ENCODE data around the gene ZNF335.

ZNF335 gene

GRCh38 chr20:45952861-45953260 is 19.1 kb downstream of the ZNF335 start:
- no peak for DNase-seq (ENCODE audit: low read depth)

DNA sequence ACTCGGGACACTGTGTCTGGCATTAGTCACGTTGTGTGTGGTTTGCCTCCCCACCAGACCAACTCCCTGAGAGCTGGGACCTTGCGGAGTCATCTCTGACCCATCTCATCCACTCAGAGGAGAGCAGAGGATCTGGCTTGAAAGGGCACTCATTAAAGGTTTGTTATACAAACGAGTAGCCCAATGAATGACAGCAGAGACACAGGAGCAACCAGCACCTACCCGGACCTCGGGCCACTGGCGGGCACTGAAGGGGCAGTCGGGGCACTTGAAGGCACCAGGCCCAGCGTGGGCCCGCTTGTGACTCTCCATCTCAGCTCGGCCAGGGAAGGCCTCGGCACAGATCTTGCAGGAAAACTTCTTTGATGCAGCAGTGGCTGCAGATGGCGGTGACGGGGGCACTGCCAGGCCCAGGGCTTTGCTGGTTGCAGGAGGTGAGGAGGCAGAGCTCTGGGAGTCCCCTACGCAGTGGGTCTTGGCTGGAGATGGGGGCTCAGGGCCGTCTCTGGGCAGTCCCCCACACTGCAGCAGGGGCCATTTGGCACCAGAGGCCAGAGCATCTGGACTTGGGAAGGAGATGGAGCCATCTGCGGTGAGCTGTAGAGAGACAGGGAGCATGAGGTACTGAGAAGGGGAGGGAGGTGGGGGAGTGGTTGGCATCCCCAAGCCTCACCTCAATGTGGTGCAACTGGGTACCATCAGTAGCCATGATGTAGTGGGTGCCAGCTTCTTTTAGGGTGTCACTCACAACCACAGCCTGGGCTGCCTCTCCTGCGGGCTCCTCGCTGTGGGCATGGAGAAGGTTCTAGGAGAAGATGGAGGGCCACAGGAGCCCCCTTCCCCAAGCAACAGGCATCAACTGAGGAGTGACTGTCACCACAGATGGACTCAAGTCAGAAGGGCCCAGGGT is 19.8 kb downstream of the ZNF335 start:
- no peak for DNase-seq (ENCODE audit: low read depth)

- no peak for DNase-seq (ENCODE audit: low read depth)
Measured at GRCh38 chr20:45950330-45950646, 21.7 kb downstream of the ZNF335 start.

DNA sequence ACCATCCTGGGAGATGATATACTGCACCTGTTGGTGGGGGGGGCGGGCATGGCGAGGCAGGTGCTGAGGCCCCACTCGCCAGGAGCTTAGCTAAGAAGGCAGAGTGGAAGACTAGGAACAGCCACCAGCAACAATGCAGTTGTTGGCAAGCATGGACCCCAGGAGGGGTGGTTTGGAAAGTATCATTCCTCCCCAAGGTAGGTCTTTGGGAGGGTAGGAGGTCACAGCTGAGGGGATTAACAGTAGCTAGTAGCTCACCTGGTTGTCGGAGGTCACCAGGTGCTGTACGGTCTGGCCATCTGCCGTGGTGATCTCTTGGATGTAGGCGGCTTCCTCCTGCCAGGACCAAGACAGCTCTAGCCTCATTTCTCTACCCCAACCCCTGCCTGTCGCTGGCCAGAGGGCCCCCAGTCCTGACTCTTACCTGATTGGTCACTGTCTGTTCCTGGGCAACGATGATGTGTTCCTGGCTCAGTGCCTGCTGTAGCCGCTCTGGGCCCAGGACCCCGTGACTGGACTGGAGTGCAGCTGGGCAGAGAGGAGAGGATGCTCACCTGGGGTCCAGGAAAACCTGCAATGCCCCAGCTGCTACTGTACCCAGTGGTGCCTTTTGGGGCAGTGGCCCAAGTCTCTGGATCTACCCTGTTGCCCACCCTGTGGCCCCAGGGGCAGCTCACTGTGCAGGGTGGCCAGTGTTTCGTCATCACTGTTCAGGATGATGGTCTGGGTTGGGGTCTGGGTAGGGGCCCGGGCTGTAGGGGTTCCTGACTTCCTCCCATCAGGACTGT is 22.3 kb downstream of the ZNF335 start:
- no peak for DNase-seq (ENCODE audit: low read depth)

DNA sequence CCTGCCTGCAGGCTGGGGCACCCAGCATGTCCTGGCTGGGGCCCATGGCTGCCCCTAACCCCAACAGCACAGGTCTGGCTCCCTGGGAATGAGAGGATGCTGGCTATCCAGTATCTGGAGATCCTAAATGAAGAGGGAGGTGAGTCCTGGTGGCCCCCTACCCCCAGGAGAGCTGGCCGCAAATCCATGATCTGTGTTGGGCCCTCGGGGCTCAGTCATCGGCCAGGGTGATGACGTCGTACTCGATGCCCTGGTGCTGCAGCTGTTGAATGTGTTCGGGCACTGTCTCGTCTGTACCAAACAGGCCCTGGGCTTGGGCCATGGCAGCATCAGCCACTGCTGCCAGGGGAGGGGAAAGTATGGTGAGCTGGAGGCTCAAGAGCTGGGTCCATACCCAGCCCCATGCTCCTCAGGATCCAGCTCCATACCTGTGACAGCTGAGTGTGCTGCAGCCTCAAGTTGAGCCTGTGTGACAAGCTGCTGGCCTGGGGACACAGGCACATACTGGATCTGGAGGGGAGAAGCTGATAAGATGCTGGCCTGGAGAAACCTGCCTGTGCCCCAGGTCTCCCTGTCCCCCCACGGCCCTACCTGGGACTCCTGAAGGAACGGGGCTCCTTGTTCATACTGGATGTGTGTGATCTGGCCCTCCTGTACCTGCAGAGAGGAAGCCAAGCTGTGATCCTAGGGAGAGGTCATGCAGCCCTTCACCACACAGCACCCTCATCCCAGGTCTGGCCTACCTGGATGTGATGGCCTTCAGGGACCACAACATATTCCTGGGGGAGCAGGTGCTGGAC is 23.1 kb downstream of the ZNF335 start:
- DNase-seq (ENCODE audit: low read depth) = no peak

- DNase-seq (ENCODE audit: low read depth) = no peak
Measured at GRCh38 chr20:45948261-45948733, 23.7 kb downstream of the ZNF335 start.

DNA sequence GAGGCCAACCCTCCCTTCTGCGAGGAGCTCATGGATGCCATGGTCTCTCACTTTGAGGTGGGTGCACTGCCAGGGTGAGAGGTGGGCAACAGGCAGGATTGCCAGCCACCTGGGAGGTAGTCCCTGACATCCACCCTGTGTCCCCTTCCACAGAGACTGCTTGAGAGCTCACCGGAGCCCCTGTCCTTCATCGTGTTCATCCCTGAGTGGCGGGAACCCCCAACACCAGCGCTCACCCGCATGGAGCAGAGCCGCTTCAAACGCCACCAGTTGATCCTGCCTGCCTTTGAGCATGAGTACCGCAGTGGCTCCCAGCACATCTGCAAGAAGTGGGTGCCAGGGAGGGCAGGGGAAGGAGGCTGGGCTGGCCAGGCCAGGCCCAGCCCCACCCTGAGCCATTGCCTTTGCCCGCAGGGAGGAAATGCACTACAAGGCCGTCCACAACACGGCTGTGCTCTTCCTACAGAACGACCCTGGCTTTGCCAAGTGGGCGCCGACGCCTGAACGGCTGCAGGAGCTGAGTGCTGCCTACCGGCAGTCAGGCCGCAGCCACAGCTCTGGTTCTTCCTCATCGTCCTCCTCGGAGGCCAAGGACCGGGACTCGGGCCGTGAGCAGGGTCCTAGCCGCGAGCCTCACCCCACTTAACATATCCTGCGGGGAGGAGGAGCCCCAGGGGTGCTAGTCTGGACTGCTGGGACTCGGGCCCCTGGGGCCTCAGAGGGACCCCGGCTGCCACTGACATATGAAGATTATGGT is 24.7 kb downstream of the ZNF335 start:
- no peak for DNase-seq (ENCODE audit: low read depth)

GRCh38 chr20:45946149-45946970 is 25.6 kb downstream of the ZNF335 start:
- peak; percentile 71 for DNase-seq (ENCODE audit: low read depth)

DNA sequence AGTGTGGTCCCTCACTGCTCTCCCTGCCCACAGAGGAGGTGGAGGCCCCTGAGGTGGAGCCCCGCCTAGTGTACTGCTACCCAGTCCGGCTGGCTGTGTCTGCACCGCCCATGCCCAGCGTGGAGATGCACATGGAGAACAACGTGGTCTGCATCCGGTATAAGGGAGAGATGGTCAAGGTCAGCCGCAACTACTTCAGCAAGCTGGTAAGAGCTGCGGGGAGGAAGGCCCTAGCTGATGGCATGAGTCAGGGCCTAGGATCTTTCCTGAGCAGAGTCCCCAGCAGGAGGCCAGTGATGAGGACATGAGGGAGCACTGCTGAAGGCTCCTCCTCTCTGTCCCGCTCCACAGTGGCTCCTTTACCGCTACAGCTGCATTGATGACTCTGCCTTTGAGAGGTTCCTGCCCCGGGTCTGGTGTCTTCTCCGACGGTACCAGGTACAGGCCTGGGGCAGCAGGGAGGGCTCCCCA is 26.3 kb downstream of the ZNF335 start:
- peak; percentile 79 for DNase-seq (ENCODE audit: low read depth)

- DNase-seq (ENCODE audit: low read depth) = no peak
Measured at GRCh38 chr20:45944965-45945677, 26.9 kb downstream of the ZNF335 start.

DNA sequence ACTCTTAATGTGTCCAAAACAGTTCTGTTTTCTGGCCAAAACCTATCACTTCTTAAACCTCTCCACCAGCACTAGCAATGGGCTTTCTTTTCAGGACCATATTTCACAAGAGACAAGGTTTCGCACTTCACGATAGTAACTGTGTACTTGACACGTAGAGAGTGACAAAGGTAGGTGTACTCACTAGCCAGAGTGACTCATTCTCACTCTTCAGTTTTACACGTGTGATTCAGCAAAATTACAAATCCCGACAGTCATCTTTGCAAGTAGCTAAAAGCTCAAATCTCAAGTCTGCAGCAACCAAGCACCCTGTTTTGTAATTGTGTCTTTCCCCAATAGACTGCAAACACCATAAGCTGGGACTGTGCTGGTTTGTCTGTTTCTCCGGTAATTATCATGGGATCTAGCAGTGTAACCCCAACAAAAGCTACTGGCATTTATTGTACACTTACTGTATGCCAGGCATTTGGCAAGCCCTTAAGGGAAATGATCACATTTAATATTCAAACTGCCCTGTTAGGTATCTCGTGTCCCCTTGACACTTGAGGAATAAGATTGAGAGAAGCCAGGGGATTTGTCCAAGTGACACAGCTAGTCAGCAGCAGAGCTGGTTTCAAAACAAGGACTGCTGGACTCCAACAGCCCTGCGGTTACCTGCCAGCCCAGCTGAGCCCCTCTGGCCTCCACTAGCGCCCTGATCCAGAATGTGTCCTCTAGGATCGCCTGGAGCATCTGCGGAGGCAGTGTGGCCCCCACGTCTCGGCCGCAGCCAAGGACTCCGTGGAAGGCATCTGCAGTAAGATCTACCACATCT is 27.6 kb downstream of the ZNF335 start:
- DNase-seq (ENCODE audit: low read depth) = no peak

DNA sequence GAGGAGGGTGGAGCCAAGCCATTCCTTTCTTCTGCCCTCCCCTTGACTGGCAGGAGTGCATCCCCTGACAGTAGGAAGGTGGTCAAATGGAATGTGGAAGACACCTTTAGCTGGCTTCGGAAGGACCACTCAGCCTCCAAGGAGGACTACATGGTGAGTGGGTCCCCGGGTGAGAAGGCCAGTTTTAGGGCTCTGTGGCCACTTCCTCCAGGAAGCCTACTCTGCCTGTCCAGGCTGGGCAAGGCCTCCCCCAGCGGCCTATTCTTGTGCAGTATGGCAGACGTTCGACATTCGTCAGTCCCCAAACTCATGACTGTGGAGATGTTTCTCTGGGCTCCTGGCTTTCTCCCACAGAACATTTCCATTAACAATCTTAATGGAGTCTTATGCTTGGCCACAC is 28.4 kb downstream of the ZNF335 start:
- DNase-seq (ENCODE audit: low read depth) = no peak

GRCh38 chr20:45940469-45940868 is 31.5 kb downstream of the ZNF335 start:
- DNase-seq (ENCODE audit: low read depth) = no peak

DNA sequence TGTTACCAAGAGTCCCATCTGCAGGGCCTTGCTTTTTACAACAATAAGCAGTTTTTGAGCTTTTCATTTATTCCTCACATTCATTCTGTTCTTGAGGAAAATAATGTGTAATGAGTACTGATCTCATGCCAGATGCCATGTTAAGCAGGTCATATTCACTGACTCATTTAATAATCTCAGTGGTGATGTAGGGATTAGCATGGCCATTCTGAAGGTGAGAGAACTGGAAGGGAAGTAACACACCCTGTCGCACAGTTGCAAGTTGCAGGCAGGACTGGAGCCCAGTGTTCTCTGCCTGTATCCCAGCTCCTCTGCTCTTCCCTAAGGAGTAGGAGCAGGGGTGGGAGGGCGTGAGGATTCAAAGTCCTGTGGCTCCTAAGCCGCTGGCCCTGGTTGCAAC is 31.9 kb downstream of the ZNF335 start:
- DNase-seq (ENCODE audit: low read depth) = no peak

DNA sequence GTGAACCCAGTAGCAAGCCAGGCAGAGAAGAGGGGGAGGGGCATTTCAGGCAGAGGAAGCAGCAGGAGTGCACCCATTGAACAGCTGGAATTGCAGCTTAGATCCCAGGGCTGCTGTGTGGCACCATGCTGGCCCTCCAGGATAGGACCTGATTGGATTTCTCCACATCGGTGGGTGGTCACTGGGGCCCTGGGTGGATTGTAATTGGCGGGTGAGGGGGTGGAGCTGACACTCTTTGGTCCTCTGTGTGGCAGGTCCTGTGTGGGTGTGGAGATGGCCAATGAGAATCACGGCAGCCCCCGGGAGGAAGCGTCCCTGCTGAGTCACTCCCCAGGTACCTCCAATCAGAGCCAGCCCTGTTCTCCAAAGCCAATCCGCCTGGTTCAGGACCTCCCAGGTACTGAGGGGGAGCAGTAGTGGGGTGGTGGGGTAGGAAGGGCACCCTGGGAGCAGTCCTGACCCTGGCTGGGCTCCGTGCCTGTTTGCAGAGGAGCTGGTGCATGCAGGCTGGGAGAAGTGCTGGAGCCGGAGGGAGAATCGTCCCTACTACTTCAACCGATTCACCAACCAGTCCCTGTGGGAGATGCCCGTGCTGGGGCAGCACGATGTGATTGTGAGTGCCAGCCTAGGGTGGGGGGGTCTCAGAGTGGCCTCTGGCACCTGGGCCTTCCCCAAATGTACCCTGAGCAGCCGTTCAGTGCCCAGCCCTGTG is 33.1 kb downstream of the ZNF335 start:
- DNase-seq (ENCODE audit: low read depth) = no peak

DNA sequence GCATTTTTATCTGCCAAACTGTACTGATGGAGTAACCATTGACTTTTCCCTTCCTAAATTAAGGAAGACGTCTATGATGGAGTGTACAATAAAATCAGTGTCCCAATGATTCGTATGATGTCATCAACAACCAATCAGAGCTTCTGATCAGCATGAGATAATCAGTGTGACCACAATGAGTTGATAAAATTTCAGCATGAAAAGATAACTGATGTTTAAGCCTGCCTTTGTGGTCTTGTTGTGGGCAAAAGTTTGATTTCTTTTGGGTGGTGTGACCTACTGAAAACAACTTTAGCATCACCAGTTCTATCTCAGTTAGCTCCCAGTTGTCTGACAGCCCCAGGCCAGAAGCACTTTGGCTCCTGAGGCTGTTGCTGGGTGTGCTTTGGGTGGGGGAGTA is 34.2 kb downstream of the ZNF335 start:
- DNase-seq (ENCODE audit: low read depth) = no peak

DNA sequence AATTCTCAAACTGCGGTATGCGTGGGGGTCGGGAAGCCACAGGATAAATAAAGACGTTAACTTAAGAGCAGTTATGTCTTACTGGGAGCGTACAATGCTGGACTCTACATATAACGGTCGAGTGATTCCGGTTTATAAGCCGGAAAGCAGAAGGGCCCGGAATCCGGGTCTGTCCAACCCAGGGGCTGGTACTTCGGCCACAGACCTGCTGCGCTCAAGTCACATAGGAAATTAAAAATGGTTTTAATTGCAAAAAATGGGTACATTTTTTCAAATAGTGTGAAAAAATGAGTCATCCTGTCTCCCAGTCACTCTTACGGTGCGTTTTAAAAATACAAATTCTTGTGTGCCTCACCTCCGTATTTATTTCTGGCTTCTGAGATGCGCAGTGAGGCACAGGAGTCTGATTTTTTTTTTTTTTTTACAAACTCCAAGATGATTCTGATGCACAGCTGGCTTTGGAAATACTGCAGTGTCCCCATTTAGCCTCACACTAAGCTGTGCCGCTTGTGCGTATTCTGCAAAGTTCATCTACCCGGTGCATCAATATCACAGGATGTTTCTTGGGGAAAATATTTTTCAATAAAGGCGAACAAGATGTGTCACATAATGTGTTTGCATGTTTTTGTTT is 36.5 kb downstream of the ZNF335 start:
- no peak for DNase-seq (ENCODE audit: low read depth)
